Activated CD8-positive, alpha-beta T cell treated with anti-CD3 and anti-CD28 coated beads, Interleukin-2, amount 10 ng/mL, durations not matched to agents 7 days and 5 days (primary cell): ENCODE data around the gene LPA. TPM values are rescaled to one million over a fixed set of nuclear protein-coding genes. Genes with fewer than 3 reads are reported as not detected.
A peak's percentile ranks its signal among the peaks of the same experiment; 100 is the strongest.
"Not testable (repeated sequence)": the region's sequence is repeated elsewhere in the genome, so short reads cannot be mapped to it uniquely, and the experiment has no call there.

Experiments used
- ATAC-seq: fragments of 150-1000 bp; cut with Tn5 transposase; one replicate; pipeline ENCODE4 v1.10.0; 2021; ENCODE audit warnings: moderate library complexity
- CTCF ChIA-PET: fragments of 350-600 bp; sonication (Branson Sonifier 250); formaldehyde crosslinking; loops from one replicate; lab custom pipeline; 2021; ENCODE audit warnings: antibody characterized with exemption; lab: Charles Lee
- POLR2A ChIA-PET: fragments of 350-600 bp; sonication (Branson Sonifier 250); formaldehyde crosslinking; loops from one replicate; lab custom pipeline; 2021; ENCODE audit warnings: antibody characterized with exemption; lab: Charles Lee
- DNase-seq: peaks from one replicate; pipeline ENCODE4 v3.0.0-alpha.2; 2020
- H3K27ac Mint-ChIP-seq: one replicate; pipeline ENCODE4 v1.8.0; 2021; ENCODE audit warnings: mild to moderate bottlenecking, mixed read lengths
- H3K27me3 Mint-ChIP-seq: one replicate; pipeline ENCODE4 v1.8.0; 2021; ENCODE audit warnings: low read depth, mixed read lengths
- H3K36me3 Mint-ChIP-seq: one replicate; pipeline ENCODE4 v1.8.0; 2021; ENCODE audit warnings: low read depth, mixed read lengths
- H3K4me1 Mint-ChIP-seq: one replicate; pipeline ENCODE4 v1.8.0; 2021; ENCODE audit warnings: low read depth, mixed read lengths
- H3K4me3 Mint-ChIP-seq: one replicate; pipeline ENCODE4 v1.8.0; 2021; ENCODE audit warnings: mild to moderate bottlenecking, mixed read lengths
- H3K9me3 Mint-ChIP-seq: one replicate; pipeline ENCODE4 v1.8.0; 2022; ENCODE audit warnings: mixed read lengths; ENCODE audit not compliant: insufficient read depth
- total RNA-seq, 2 experiments: library from RNA; stranded (reverse); gene quantifications; one replicate each; pipeline ENCODE4 v1.2.3, GENCODE V29; 2021

LPA gene
- total RNA-seq, 2 experiments from 2014 or later = not detected

- Mint-ChIP-seq H3K9me3 (no peaks in the 10 kb centered on the region), H3K4me1 (no peaks in the 10 kb centered on the region), H3K36me3 (no peaks in the 10 kb centered on the region), H3K4me3 (no peak overlapping the region), H3K27ac (no peak overlapping the region), H3K27me3 (no peaks in the 10 kb centered on the region)
- ATAC-seq (no peak), DNase-seq (no peak)
- POLR2A ChIA-PET = no interaction called here
- CTCF ChIA-PET = no interaction called here
Measured at GRCh38 chr6:160685762-160686450, 21.8 kb upstream of the LPA start.

DNA sequence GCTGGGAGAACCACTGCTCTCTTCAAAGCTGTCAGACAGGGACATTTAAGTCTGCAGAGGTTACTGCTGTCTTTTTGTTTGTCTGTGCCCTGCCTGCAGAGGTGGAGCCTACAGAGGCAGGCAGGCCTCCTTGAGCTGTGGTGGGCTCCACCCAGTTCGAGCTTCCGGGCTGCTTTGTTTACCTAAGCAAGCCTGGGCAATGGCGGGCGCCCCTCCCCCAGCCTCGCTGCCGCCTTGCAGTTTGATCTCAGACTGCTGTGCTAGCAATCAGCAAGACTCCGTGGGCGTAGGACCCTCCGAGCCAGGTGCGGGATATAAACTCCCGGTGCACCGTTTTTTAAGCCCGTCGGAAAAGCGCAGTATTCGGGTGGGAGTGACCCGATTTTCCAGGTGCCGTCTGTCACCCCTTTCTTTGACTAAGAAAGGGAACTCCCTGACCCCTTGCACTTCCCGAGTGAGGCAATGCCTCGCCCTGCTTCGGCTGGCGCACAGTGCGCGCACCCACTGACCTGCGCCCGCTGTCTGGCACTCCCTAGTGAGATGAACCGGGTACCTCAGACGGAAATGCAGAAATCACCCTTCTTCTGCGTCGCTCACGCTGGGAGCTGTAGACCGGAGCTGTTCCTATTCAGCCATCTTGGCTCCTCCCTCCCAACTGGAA is 21.2 kb upstream of the LPA start:
- CTCF ChIA-PET, H3K36me3 Mint-ChIP-seq, H3K27ac Mint-ChIP-seq, DNase-seq, H3K9me3 Mint-ChIP-seq, POLR2A ChIA-PET, H3K27me3 Mint-ChIP-seq, H3K4me1 Mint-ChIP-seq, ATAC-seq, H3K4me3 Mint-ChIP-seq: not testable (repeated sequence)

DNA sequence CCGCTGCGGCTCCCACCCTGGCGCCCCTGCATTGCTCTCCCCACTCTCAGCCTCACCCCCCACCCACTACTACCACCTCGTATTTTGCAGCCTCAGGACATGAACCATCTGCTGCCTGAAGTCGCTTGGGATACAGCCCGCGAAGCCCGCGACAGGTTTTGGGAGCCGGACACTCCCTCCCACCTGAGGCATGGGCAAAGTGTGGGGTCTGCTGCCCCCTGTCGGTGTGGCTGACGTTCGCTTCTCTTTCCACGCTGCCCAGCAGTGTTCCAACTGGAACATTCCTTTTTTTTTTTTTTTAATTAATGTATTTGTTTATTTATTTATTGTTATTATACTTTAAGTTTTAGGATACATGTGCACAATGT is 15.3 kb upstream of the LPA start:
- Mint-ChIP-seq H3K36me3 (no peaks in the 10 kb centered on the region), H3K4me3 (no peak overlapping the region), H3K4me1 (no peaks in the 10 kb centered on the region), H3K27ac (no peak overlapping the region), H3K27me3 (peaks cover 6% of the 10 kb centered on the region), H3K9me3 (no peaks in the 10 kb centered on the region)
- DNase-seq (no peak), ATAC-seq (no peak)
- POLR2A ChIA-PET = no interaction called here
- CTCF ChIA-PET = no interaction called here

DNA sequence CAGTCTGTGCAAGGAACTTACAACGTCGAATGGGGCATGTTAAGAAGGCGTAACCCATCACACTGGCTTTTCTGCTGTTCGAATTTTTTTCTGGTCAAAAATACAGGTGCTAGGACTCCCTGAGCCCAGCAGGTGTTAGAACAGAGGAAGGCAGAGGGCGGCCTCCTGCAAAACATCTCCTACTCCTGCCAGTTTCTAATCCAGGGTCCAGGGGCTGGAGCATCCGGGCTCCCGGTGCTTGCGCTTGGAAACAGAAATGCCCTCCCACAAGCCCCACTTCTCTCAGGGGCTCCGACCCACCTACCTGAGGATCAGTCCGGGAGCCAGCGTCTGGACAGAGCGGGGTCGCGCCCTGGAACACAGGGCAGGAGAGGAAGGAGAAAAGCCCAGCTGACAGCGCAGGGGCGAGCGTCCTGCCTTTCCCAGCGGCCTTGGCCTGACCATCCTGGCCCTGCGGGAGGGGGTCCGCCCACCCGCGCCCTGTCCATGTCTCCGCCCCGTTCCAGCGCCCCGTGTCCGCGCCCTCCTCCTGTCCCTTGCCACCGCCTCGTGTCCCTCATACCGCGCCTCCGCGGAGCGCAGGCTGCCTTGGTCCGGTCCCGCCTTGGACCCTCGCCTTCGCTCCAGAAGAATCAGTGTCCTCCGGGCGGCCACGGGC is 14.8 kb upstream of the LPA start:
- ChIA-PET POLR2A (no interaction called here), CTCF (no interaction called here)
- H3K36me3 Mint-ChIP-seq = no peaks in the 10 kb centered on the region
- H3K27me3 Mint-ChIP-seq = peaks cover 6% of the 10 kb centered on the region
- no peaks in the 10 kb centered on the region for H3K9me3 Mint-ChIP-seq
- ATAC-seq (no peak), DNase-seq (no peak)
- no peak overlapping the region for H3K27ac Mint-ChIP-seq
- no peak overlapping the region for H3K4me3 Mint-ChIP-seq
- no peaks in the 10 kb centered on the region for H3K4me1 Mint-ChIP-seq

DNA sequence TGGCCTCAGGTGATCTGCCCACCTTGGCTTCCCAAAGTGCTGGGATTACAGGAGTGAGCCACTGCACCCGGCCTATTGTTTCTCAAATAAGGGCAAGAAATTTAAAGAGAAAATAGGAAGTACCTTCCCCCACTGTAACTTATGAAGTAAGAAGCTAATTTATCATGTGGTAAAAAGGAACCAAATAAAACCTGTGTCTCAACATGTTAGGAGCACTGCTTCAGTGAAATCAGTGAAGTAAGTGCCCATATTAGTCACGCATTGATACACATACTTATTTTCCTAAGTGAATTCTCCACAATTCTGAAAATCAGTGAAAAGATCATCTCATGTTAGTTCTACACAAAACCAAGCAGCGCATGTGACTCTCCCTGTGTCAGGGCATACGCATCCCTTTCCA is 14.2 kb upstream of the LPA start:
- ChIA-PET CTCF (no interaction called here), POLR2A (no interaction called here)
- H3K9me3 Mint-ChIP-seq = no peaks in the 10 kb centered on the region

DNA sequence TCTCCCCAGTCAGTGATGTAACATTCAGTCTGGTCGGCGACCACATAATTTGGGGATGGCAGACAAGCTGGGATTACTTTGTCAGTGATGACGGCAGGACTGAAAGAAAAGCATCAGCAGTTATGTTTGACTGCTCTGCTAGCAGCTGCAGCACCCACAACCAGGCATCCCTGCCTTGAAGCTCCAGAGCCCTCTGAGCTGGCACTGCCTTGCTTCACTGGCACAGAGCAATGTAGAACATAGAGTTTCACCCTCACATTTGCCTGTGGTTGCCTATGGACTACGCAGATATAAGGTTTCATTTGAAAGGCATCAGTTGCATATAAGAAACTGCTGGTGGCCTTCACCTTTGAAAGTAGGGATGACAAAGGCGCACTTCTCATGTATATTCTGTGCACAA is 12.3 kb upstream of the LPA start:
- H3K4me3 Mint-ChIP-seq, POLR2A ChIA-PET, CTCF ChIA-PET, H3K27me3 Mint-ChIP-seq, H3K4me1 Mint-ChIP-seq, DNase-seq, H3K9me3 Mint-ChIP-seq, H3K36me3 Mint-ChIP-seq, ATAC-seq, H3K27ac Mint-ChIP-seq: not testable (repeated sequence)

More for the DNA sequence above, 14.2 kb upstream of the LPA start:
- Mint-ChIP-seq H3K27ac (no peak overlapping the region), H3K27me3 (peaks cover 6% of the 10 kb centered on the region), H3K36me3 (no peaks in the 10 kb centered on the region), H3K4me3 (no peak overlapping the region), H3K4me1 (no peaks in the 10 kb centered on the region)
- ATAC-seq (no peak), DNase-seq (no peak)

DNA sequence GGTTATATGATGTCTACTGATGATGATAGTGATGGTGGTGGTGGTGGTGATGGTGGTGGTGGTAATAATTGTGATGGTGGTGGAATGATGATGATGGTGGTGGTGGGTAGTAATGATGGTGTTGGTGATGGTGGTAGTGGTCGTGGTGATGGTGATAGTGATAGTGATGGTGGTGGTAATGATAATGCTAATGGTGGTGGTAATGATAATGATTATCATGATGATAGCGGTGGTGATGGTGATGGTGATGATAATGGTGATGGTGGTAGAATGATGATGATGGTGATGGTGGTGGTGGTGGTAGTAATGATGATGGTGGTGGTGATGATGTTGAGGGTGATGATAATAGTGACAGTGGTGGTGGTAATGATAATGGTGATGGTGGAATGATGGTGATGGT is 4.5 kb upstream of the LPA start:
- no peaks in the 10 kb centered on the region for H3K27me3 Mint-ChIP-seq
- no peak overlapping the region for H3K4me3 Mint-ChIP-seq
- ChIA-PET CTCF (no interaction called here), POLR2A (no interaction called here)
- ATAC-seq = no peak
- no peaks in the 10 kb centered on the region for H3K9me3 Mint-ChIP-seq
- DNase-seq = no peak
- H3K4me1 Mint-ChIP-seq = no peaks in the 10 kb centered on the region
- H3K36me3 Mint-ChIP-seq = no peaks in the 10 kb centered on the region
- H3K27ac Mint-ChIP-seq = no peak overlapping the region

DNA sequence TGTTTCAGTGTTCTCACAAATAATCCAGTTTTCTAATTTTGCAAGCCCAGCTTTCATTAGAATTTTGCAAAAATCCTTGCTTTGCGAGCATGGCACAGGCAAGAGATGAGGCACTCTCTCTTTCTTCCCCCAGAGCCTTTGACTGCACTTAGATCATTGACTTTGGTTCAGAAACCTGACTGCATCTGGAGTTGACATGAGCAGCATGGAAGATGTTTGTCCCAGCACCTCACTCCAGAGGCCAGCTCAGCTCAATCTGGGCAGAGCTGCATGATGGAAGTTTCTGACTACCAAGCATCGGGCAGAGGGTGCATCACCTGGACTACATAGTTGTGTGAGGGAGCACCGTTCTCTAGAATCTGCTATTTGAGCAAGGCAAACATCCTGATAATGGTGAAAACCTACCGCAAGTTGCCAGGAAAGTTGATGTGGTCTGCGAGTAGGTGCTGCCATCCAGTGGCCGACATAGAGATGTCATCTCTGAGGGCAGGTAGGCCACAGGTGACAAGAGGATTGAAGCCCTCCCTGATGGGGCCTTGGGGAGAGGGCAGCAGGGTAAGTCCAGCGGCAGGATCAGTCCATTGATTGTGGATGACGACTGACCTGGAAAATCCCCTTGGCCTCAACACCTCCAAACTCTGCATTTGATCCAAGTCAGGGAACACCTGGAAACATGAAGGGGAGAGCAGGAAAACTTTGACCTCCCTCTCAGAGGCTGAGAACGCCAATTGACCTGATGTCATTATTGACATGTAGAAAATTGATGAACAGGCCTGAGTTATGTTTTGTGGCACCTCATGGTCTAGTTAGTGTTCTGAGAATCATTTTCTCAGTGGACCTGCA is 3.8 kb upstream of the LPA start:
- ATAC-seq (peak; percentile 58), DNase-seq (peak; percentile 51)
- no peaks in the 10 kb centered on the region for H3K9me3 Mint-ChIP-seq
- POLR2A ChIA-PET = no interaction called here
- CTCF ChIA-PET = interaction anchor here (0.7 kb wide), 1 partner anchor 143 kb away, joined by 3 read pairs; no protein-coding TSS in a partner anchor
- no peak overlapping the region for H3K4me3 Mint-ChIP-seq
- no peak overlapping the region for H3K27ac Mint-ChIP-seq
- no peaks in the 10 kb centered on the region for H3K27me3 Mint-ChIP-seq
- H3K36me3 Mint-ChIP-seq = no peaks in the 10 kb centered on the region
- no peaks in the 10 kb centered on the region for H3K4me1 Mint-ChIP-seq

DNA sequence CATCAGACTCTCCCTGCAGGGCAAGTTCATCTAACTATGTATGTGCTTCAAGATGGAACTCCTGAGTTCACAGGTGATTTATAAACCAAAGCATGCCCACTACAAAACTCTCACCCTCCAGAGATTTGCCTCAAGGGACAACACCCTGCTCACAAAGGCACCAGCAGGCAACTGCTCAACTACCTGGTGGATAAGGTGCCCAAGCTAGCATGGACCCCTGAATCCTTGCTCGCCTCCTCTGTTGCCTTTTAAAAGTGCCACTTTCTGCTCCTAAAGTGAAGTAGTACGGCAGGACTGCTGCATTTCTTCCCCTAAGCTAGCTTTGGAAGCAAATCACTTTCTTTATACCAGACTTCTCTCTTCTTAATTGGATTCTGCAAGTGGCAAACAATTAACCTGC is 1.2 kb downstream of the LPA start:
- Mint-ChIP-seq H3K4me3 (no peak overlapping the region), H3K4me1 (no peaks in the 10 kb centered on the region), H3K27me3 (no peaks in the 10 kb centered on the region), H3K27ac (no peak overlapping the region), H3K9me3 (no peaks in the 10 kb centered on the region), H3K36me3 (no peaks in the 10 kb centered on the region)
- ATAC-seq (no peak), DNase-seq (no peak)
- ChIA-PET CTCF (no interaction called here), POLR2A (no interaction called here)

GRCh38 chr6:160662429-160662828 is 1.6 kb downstream of the LPA start:
- Mint-ChIP-seq H3K4me1 (no peaks in the 10 kb centered on the region), H3K36me3 (no peaks in the 10 kb centered on the region), H3K27me3 (no peaks in the 10 kb centered on the region), H3K4me3 (no peak overlapping the region), H3K27ac (no peak overlapping the region), H3K9me3 (no peaks in the 10 kb centered on the region)
- no peak for DNase-seq
- POLR2A ChIA-PET = no interaction called here
- ATAC-seq = no peak
- CTCF ChIA-PET = no interaction called here

- no peak overlapping the region for H3K27ac Mint-ChIP-seq
- no peak overlapping the region for H3K4me3 Mint-ChIP-seq
- H3K9me3 Mint-ChIP-seq = no peaks in the 10 kb centered on the region
- no peaks in the 10 kb centered on the region for H3K4me1 Mint-ChIP-seq
- no peak for DNase-seq
- ChIA-PET POLR2A (no interaction called here), CTCF (interaction anchor here (0.6 kb wide), 1 partner anchor 9 kb away, joined by 4 read pairs; no protein-coding TSS in a partner anchor)
- ATAC-seq = no peak
- H3K27me3 Mint-ChIP-seq = no peaks in the 10 kb centered on the region
- H3K36me3 Mint-ChIP-seq = no peaks in the 10 kb centered on the region
Measured at GRCh38 chr6:160661216-160661615, 2.9 kb downstream of the LPA start.

GRCh38 chr6:160659562-160659961 is 4.5 kb downstream of the LPA start:
- Mint-ChIP-seq H3K36me3 (no peaks in the 10 kb centered on the region), H3K27ac (no peak overlapping the region), H3K4me1 (no peaks in the 10 kb centered on the region), H3K4me3 (no peak overlapping the region), H3K9me3 (no peaks in the 10 kb centered on the region), H3K27me3 (no peaks in the 10 kb centered on the region)
- CTCF ChIA-PET = no interaction called here
- DNase-seq (no peak), ATAC-seq (no peak)
- POLR2A ChIA-PET = no interaction called here
